Stimulated activated CD4-positive, alpha-beta T cell treated with anti-CD3 and anti-CD28 coated beads, TNF-alpha, amount 100 ng/mL, for 24 hours (primary cell): ENCODE results near the gene AEN.
A peak's percentile ranks its signal among the peaks of the same experiment; 100 is the strongest.

ENCODE experiments used
- DNase-seq, 3 experiments: peaks; one replicate each; pipeline ENCODE4 v3.0.0-alpha.2; 2020; ENCODE audit warnings: low read depth in 3 of 3

AEN gene

DNA sequence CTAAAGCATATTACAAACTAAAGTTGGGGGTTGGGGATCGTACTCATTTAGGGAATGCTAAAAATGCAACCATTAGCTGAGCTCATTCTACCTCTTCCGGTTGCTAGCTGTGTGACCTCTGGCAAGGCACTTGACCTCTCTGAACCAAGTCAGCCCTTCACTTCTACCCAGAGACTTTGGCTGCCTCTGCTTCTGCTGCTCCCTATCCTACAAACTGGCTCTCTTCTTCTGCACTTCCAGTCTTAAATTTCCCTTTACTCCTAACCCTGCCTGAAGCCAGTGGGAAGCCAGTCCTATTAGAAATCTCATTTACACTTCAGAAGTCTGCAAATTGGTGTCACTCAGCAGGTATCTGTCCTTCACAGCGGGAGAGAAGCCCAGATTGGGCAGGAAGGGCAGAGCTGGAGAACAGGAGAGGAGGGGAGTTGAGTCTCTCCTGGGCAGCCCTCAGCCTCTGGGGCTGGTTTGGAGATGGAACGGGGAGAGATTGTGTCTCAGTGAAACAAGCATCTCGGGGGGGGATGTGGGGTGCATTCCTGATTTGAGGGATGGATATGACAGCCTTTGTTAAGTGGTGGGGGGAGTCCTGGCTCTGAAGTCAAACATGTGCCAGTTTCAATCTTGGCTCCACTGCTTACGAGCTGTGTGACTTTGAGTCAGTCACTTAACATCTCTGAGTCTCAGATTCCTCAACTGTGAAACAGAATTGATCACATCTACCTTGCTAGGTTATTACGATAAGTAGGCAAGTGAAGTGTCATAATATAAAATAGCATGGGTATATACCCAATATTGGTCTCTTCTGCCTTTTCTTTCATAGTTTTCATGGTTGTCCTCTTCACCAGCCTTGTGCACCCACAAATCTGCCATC is 7.8 kb upstream of the AEN start:
- no peak for DNase-seq

- no peak for DNase-seq
These were observed 5.6 kb upstream of the AEN start for GRCh38 chr15:88615303-88616107.

DNA sequence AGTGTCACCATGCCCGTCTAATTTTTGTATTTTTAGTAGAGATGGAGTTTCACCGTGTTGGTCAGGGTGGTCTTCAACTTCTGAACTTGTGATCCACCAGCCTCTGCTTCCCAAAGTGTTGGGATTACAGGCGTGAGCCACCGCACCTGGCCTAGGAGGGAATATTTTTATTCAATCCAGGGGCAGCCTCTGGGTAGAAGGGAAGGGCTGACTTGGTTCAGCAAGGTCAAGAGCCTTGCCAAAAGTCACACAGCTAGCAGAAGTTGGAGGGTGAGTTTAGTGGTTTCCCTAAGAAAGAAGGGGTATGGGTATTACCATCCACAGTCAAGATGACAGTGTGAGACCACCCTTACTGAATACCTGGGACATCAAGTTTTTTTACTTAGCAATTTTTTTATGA is 4.9 kb upstream of the AEN start:
- no peak for DNase-seq

- no peak for DNase-seq
These were observed 4.0 kb upstream of the AEN start for GRCh38 chr15:88617031-88617722.

GRCh38 chr15:88617790-88618189 is 3.4 kb upstream of the AEN start:
- no peak for DNase-seq

DNA sequence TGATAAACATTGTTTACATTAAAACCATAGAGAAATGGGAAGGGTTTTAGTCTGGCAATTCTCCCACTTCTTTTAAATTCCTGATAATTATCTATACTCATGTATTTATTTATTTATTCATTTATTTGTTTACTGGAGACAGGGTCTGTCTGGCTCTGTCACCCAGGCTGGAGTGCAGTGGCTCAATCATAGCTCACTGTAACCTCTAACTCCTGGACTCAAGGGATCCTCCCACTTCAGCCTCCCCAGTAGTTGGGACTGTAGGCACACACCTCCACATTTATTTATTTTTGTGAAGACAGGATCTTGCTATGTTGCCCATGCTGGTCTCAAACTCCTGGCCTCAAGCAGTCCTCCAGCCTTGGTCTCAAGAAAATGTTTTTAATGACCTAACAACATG is 2.5 kb upstream of the AEN start:
- DNase-seq: no peak

- DNase-seq: no peak
These were observed 1.3 kb upstream of the AEN start for GRCh38 chr15:88619796-88620195.

GRCh38 chr15:88621789-88622604 is 857 bp downstream of the AEN start:
- DNase-seq: peak in 1 of 3 experiments; percentile 41

- DNase-seq: no peak
These were observed 1.4 kb downstream of the AEN start for GRCh38 chr15:88622605-88622975.

- peak; percentile 47 to 65 (median 48) for DNase-seq
These were observed 1.9 kb downstream of the AEN start for GRCh38 chr15:88623061-88623460.

DNA sequence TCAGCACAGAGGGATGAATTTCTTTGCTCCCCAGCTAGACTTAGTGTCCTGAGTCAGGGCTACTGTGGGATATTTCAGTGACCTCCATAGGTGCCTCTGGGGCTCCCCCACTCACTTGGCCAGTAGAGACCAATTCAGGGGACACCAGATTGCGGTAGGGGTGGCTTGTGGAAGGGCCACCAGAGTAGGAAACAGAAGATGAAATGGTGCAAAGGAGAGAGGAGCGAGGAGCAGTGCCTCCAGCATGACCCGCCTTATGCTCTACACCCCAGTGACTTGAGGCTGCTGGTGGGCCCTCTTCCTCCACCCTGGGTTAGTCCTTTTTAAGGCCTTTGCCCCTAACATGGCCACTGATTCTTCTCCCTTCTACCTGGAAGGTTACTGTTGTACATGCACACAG is 2.5 kb downstream of the AEN start:
- DNase-seq: no peak

DNA sequence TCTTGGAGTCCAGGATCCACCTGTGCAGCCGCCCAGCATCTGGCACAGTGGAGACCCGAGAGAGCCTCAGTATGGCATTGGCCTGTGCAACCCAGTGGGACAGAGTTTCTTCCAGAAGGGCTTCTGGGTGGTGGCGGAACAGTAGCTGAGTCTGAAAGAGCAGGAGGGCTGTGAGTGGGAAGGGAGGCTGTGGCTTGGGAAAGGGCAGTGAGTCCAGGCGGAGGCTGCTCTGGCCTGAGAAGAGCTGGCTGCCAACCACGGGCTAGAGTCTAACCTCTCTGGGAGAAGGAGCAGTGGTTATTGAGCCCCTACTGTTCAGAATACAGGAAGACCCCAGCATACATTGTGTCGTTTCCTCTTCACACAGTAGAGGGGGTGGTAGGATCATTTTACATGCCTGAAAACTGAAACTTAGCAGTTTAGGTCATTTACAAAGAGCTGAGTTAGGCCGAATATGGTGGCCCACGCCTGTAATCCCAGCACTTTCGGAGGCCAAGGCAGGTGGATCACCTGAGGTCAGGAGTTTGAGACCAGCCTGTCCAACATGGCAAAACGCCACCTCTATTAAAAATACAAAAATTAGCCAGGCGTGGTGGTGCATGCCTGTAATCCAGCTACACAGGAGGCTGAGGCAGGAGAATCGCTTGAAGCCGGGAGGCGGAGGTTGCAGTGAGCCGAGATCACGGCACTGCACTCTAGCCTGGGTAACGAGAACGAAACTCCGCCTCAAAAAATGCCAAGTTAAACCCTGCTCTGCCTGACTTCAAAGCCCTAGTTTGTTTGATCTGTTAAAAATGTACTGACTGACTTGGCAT is 3.2 kb downstream of the AEN start:
- no peak for DNase-seq

DNA sequence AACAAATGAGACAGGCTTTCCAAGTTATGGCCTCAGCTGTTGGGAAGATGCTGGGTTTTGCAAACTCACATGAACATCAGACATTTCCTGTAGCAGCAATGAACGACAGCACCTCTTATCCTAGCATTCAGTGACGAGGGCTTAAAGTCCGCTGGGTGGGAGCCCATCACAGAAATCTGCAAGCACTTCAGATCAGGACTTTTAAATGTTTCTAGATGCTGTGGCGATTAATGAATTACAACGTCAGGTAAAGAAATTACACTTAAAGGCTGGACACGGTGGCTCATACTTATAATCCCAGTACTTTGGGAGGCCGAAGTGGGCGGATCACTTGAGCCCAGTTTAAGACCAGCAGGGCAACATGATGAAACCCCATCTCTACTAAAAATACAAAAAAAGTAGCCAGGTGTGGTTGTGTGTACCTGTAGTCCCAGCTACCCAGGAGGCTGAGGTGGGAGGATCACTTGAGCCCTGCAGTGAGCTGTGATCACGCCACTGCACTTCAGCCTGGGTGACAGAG is 3.9 kb downstream of the AEN start:
- no peak for DNase-seq

DNA sequence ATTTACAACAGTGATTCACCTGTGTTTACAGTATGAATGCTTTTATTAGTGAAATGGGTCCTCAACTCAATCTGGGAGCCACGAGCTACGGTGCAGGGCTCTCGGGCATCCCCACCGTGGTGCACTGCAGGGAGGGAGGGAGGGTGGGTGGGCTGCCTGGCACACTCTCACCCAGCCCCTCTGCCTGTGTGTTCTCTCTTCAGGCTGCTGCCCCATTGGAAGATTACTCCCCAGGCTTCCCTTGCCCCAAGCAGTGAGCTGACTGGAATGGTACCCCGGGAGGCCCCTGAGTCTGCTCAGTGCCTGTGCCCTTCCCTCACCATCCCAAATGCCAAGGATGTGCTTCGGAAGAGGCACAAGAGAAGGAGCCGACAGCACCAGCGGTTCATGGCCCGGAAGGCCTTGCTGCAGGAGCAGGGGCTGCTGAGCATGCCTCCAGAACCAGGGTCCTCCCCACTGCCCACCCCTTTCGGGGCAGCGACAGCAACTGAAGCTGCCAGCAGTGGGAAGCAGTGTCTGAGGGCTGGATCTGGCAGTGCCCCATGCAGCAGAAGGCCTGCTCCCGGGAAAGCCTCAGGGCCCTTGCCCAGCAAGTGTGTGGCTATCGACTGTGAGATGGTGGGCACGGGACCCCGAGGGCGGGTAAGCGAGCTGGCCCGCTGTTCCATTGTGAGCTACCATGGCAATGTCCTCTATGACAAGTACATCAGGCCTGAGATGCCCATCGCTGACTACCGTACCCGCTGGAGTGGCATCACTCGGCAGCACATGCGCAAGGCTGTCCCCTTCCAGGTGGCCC is 5.0 kb downstream of the AEN start:
- no peak for DNase-seq

DNA sequence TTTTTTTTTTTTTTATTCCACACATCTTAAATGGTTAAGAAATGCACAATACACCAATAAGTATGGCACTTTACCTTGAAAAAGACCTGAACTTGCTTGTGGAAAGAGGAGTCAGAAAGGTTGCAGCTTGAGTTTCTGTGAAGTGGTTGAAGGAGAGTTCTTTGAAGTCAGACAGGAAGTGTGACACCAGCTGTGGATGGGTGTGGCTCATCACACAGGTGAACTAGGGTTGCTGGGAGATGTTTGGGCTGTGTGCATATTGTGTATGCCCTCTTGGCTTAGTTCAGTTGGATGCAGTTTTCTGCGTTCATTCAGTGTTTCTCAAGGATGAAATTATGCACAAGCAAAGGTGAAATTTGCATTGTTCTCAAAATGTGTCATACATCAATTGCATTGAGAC is 6.3 kb downstream of the AEN start:
- DNase-seq: peak in 1 of 3 experiments; percentile 44

DNA sequence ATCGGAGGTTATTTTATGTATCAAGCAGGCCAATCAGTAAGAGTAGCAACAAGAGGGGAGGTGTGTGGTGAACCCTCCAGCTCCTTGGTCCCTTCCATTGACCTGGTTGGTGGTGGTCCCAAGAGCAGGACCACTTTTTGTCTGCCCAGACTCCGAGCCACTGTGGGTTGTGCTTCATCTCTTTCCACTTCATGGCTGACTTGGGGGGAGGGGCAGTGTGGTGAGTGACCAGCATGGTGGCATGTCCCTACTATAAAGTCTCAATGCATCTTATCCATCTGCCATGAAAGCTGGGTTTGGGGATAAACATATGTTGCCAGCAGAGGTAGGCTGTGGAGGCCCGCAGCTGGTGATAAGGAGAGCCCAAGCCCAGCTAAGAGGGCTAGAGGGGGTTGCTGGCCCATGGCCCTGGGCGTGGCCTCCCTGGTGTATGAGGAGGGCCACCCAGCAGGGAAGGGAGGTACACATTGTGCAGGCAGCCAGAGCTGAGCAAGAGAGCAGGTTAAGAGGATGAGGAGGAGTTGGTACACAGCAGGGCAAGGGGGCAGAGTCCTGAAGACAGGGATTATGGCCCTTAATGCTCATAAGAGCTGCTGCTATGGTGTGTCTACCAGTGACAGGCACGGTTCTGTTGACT is 7.0 kb downstream of the AEN start:
- DNase-seq: no peak

DNA sequence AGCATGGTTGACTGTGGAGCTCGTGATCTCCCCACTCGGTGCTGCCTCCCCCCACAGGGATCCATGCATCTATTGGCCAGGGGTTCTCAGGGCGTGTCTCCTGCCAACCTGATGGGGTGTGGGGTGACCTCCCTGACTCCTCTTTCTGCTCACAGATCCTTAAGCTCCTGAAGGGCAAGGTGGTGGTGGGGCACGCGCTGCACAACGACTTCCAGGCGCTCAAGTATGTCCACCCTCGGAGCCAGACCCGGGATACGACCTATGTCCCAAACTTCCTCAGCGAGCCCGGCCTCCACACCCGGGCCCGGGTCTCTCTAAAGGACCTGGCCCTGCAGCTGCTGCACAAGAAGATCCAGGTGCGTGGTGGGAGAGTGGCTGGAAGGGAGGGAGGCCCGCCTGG is 7.9 kb downstream of the AEN start:
- no peak for DNase-seq

DNA sequence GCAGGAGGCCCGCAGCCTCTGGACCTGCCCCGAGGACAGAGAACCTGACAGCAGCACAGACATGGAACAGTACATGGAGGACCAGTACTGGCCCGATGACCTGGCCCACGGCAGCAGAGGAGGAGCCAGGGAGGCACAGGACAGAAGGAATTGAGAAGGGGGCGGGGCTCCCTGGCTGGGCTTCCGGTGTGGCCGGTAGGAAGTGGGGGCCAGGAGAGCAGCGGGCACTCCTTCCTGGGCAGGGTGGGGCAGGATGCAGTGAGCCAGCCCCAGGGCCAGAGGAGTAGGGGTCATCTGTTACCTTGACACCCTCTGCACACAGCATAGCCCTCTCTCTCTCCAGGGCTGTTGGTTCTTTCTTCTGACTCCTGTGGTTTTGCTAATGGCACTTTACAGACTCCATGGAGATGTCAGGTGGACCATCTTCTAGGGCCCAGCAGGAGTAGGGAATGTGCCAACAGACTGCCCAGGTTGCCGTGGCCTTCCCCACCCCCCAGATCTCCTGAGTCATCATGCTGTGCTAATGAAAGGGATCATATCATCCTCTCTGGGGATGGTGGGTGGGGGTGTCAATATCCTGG is 9.1 kb downstream of the AEN start:
- no peak for DNase-seq
